Measurements from ENCODE around the gene CCDC127.

GRCh38 chr5:180286-180918 lies 37.6 kb downstream of the CCDC127 start:
- TF ChIP-seq EZH2 (IDR thresholded peaks at IDR 0.05; ENCODE audit: borderline replicate concordance, low read length) (no peak), CTCF (conservative IDR thresholded peaks at IDR 0.05 in 1 of 2, IDR thresholded peaks at IDR 0.05 in 1 of 2; ENCODE audit: extremely low read depth in 1 of 2, insufficient read depth in 1 of 2, low read depth in 1 of 2, low read length in 2 of 2) (no peak)

All from mammary epithelial cell (primary cell).